SK-N-SH (cell line): ENCODE measurements around the gene TMA7.

Source experiments
- GABPA ChIP-seq: IDR thresholded peaks from 2 replicates; pipeline ENCODE4 v1.4.0; 2012; ENCODE audit warnings: low read depth, mild to moderate bottlenecking
- RAD21 ChIP-seq: IDR thresholded peaks from 2 replicates; pipeline ENCODE4 v1.6.1; 2012; ENCODE audit warnings: mild to moderate bottlenecking, low read length
- RCOR1 ChIP-seq: fragments of 150-350 bp; IDR thresholded peaks from 2 replicates; pipeline ENCODE4 v1.6.1; 2017; ENCODE audit warnings: antibody characterized with exemption, low read length
- RFX5 ChIP-seq: IDR thresholded peaks from 2 replicates; pipeline ENCODE4 v1.6.1; 2012; ENCODE audit warnings: mild to moderate bottlenecking, improper control_type of control experiment, low read length
- YY1 ChIP-seq: IDR thresholded peaks from 2 replicates; pipeline ENCODE4 v1.4.0; 2012; ENCODE audit warnings: low read depth, mild to moderate bottlenecking
- TF ChIP-seq, protein P1 (sequence below): fragments of 200-600 bp; sonication (generic); IDR thresholded peaks from 2 replicates; pipeline ENCODE4 v1.6.1; 2017; ENCODE audit warnings: antibody characterized with exemption, mild to moderate bottlenecking, moderate library complexity
- TF ChIP-seq, protein P2 (sequence below): IDR thresholded peaks from 2 replicates; pipeline ENCODE4 v1.4.0; 2012; ENCODE audit warnings: low read depth

DNA sequence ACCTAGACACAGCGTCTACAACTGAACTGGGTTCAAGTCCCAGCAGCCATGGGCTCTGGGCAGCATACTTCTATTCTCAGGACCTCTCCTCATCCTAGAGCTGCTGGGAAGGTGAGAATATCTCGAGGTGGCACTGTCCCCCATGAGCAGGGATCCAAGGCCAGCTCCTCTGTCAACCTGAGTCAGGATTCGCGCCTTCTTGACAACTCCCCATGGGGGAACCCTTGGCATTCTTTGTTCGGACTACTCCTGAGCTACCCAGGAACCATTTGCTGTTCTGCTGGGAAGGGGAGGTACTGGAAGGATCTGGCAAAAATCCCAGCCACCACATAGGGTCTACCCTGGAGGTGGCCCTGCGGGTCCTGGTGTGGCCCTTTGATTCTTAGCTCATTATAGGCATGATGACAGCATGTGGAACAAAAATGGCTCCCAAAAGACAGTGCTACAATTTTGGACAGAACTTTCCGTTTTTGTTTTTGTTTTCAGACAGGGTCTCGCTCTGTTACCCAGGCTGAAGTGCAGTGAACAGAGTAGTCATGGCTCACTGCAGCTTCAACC lies 32.4 kb upstream of the TMA7 start:
- no peak for TF ChIP-seq GABPA
- TF ChIP-seq, protein P1, sequence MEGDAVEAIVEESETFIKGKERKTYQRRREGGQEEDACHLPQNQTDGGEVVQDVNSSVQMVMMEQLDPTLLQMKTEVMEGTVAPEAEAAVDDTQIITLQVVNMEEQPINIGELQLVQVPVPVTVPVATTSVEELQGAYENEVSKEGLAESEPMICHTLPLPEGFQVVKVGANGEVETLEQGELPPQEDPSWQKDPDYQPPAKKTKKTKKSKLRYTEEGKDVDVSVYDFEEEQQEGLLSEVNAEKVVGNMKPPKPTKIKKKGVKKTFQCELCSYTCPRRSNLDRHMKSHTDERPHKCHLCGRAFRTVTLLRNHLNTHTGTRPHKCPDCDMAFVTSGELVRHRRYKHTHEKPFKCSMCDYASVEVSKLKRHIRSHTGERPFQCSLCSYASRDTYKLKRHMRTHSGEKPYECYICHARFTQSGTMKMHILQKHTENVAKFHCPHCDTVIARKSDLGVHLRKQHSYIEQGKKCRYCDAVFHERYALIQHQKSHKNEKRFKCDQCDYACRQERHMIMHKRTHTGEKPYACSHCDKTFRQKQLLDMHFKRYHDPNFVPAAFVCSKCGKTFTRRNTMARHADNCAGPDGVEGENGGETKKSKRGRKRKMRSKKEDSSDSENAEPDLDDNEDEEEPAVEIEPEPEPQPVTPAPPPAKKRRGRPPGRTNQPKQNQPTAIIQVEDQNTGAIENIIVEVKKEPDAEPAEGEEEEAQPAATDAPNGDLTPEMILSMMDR, result no peak
- TF ChIP-seq RCOR1, result no peak
- TF ChIP-seq, protein P2, sequence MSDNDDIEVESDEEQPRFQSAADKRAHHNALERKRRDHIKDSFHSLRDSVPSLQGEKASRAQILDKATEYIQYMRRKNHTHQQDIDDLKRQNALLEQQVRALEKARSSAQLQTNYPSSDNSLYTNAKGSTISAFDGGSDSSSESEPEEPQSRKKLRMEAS, result no peak
- no peak for TF ChIP-seq RAD21
- no peak for TF ChIP-seq YY1
- TF ChIP-seq RFX5, result no peak
